Esophagus muscularis mucosa (tissue), 4 donors: ENCODE results near the gene TEFM. TPM values are rescaled to one million over a fixed set of nuclear protein-coding genes. Genes with fewer than 3 reads are reported as not detected.
A peak's percentile ranks its signal among the peaks of the same experiment; 100 is the strongest.

Experiments
- DNase-seq: peaks from one replicate; pipeline ENCODE4 v3.0.0-alpha.2; 2017; ENCODE audit errors: extremely low spot score
- H3K27ac ChIP-seq, 4 donors: fragments of 200-600 bp; sonication (generic); replicated peaks in 1 of 4; 1 replicate in 3 of 4; 2 replicates in 1 of 4; pipeline ENCODE4 v1.5.1; 2016 to 2019; ENCODE audit warnings: mild to moderate bottlenecking in 1 of 4
- H3K27me3 ChIP-seq, 4 donors: fragments of 200-600 bp; sonication (generic); one replicate each; pipeline versions ENCODE4 v1.5.1 to v1.6.0; 2016 to 2019
- H3K36me3 ChIP-seq, 4 donors: fragments of 200-600 bp; sonication (generic); one replicate each; pipeline ENCODE4 v1.5.1; 2016 to 2019
- H3K4me1 ChIP-seq, 4 donors: fragments of 200-600 bp; sonication (generic); one replicate each; pipeline ENCODE4 v1.5.1; 2016 to 2019
- H3K4me3 ChIP-seq, 4 donors: fragments of 200-600 bp; sonication (generic); 1 replicate in 2 of 4; 2 replicates in 2 of 4; pipeline ENCODE4 v1.5.1; 2016 to 2019; ENCODE audit warnings: mild to moderate bottlenecking in 4 of 4, moderate library complexity in 1 of 4
- H3K9me3 ChIP-seq, 4 donors: fragments of 200-600 bp; sonication (generic); 1 replicate in 3 of 4; 2 replicates in 1 of 4; pipeline ENCODE4 v1.5.1; 2016 to 2019
- EP300 ChIP-seq: sonication (generic); formaldehyde crosslinking; IDR thresholded peaks from one replicate; pipeline ENCODE4 v1.6.1; 2017; ENCODE audit warnings: antibody characterized with exemption
- POLR2A ChIP-seq: fragments of 450-650 bp; IDR thresholded peaks from one replicate; pipeline ENCODE4 v1.6.1; 2017; ENCODE audit warnings: antibody characterized with exemption, moderate library complexity, mild to moderate bottlenecking, low read depth
- POLR2AphosphoS5 ChIP-seq, 2 donors: sonication (generic); formaldehyde crosslinking; IDR thresholded peaks; one replicate each; pipeline ENCODE4 v1.6.1; 2017; ENCODE audit warnings: antibody characterized with exemption in 2 of 2
- WGBS: methylation state at CpG from one replicate; pipeline ENCODE4 v1.1.5; 2018; 5-methylcytosine and 5-hydroxymethylcytosine counted together
- intact Hi-C: fragments of 100-400 bp; cut with DNase I; formaldehyde crosslinking; loops from one replicate; pipeline ENCODE4 v1.15.1; 2023
- total RNA-seq, 4 donors: library from RNA; depleted of rRNA; stranded (reverse); fragments of >200 nt; gene quantifications; one replicate each; pipeline versions ENCODE4 v1.1.0 to v1.2.1, GENCODE V29; 2016
- TF ChIP-seq, protein P1 (sequence below), 3 experiments: fragments of 200-600 bp in 2 of 3; fragments of 450-650 bp in 1 of 3; sonication (generic) in 2 of 3; IDR thresholded peaks; one replicate each; pipeline ENCODE4 v1.5.1; 2017 to 2019; ENCODE audit warnings: antibody characterized with exemption in 3 of 3, mild to moderate bottlenecking in 2 of 3, moderate library complexity in 1 of 3

The TEFM gene
- total RNA-seq, 4 donors from 2014 or later: 5.0 to 7.0 (median 6.6) TPM

GRCh38 chr17:30908717-30909420, 2.8 kb upstream of the TEFM start:
- WGBS: 92% methylated on average over 3 of the region's 3 CpGs
- H3K27me3 ChIP-seq: no peaks in the 10 kb centered on the region
- intact Hi-C loops: loop anchor here (2.0 to 5.0 kb wide), 2 partner anchors 62 to 308 kb away; partner anchors contain the start of gene RNF135
- no peak overlapping the region for H3K4me3 ChIP-seq
- no peak overlapping the region for H3K27ac ChIP-seq
- no peaks in the 10 kb centered on the region for H3K9me3 ChIP-seq
- H3K36me3 ChIP-seq: peaks cover 0 to 5% (median 3%) of the 10 kb centered on the region in 4 donors
- peaks cover 14 to 31% (median 24%) of the 10 kb centered on the region in 4 donors for H3K4me1 ChIP-seq
- no peak for TF ChIP-seq EP300
- no peak for TF ChIP-seq POLR2A
- TF ChIP-seq, protein P1, sequence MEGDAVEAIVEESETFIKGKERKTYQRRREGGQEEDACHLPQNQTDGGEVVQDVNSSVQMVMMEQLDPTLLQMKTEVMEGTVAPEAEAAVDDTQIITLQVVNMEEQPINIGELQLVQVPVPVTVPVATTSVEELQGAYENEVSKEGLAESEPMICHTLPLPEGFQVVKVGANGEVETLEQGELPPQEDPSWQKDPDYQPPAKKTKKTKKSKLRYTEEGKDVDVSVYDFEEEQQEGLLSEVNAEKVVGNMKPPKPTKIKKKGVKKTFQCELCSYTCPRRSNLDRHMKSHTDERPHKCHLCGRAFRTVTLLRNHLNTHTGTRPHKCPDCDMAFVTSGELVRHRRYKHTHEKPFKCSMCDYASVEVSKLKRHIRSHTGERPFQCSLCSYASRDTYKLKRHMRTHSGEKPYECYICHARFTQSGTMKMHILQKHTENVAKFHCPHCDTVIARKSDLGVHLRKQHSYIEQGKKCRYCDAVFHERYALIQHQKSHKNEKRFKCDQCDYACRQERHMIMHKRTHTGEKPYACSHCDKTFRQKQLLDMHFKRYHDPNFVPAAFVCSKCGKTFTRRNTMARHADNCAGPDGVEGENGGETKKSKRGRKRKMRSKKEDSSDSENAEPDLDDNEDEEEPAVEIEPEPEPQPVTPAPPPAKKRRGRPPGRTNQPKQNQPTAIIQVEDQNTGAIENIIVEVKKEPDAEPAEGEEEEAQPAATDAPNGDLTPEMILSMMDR (IDR thresholded peaks at IDR 0.05): no peak
- TF ChIP-seq POLR2AphosphoS5 (IDR thresholded peaks at IDR 0.05): no peak
- no peak for DNase-seq

- TF ChIP-seq POLR2AphosphoS5 (IDR thresholded peaks at IDR 0.05) (no peak), POLR2A (no peak), EP300 (no peak)
- TF ChIP-seq, protein P1 (IDR thresholded peaks at IDR 0.05): no peak
- no peak for DNase-seq
- H3K36me3 ChIP-seq: peaks cover 0 to 32% (median 19%) of the 10 kb centered on the region in 4 donors
- H3K27me3 ChIP-seq: no peaks in the 10 kb centered on the region
- H3K9me3 ChIP-seq: no peaks in the 10 kb centered on the region
- H3K4me1 ChIP-seq: peaks cover 14 to 31% (median 24%) of the 10 kb centered on the region in 4 donors
- peak overlapping the region; percentile 58 to 89 (median 80) for H3K4me3 ChIP-seq
- peak overlapping the region; percentile 83 to 91 (median 89) for H3K27ac ChIP-seq
- intact Hi-C loops: loop anchor here (5.0 kb wide), 1 partner anchor 312 kb away; no protein-coding TSS in a partner anchor
- 1% methylated on average over 11 of the region's 11 CpGs for WGBS
Observed at GRCh38 chr17:30905742-30906100, 317 bp downstream of the TEFM start.

- WGBS: 88% methylated on average over 5 of the region's 5 CpGs
- Histone ChIP-seq H3K4me3 (no peak overlapping the region), H3K4me1 (no peaks in the 10 kb centered on the region), H3K36me3 (peaks cover 7 to 56% (median 41%) of the 10 kb centered on the region in 4 donors), H3K9me3 (no peaks in the 10 kb centered on the region), H3K27ac (no peak overlapping the region), H3K27me3 (no peaks in the 10 kb centered on the region)
- TF ChIP-seq, protein P1 (IDR thresholded peaks at IDR 0.05): no peak
- no peak for TF ChIP-seq POLR2A
- TF ChIP-seq POLR2AphosphoS5 (IDR thresholded peaks at IDR 0.05): no peak
- no peak for TF ChIP-seq EP300
- intact Hi-C loops: no loop called here
- DNase-seq: no peak
Observed at GRCh38 chr17:30897311-30897710, 8.7 kb downstream of the TEFM start.

- Histone ChIP-seq H3K4me1 (no peaks in the 10 kb centered on the region), H3K4me3 (no peak overlapping the region), H3K27ac (no peak overlapping the region), H3K9me3 (no peaks in the 10 kb centered on the region), H3K36me3 (peaks cover 7 to 28% (median 20%) of the 10 kb centered on the region in 4 donors), H3K27me3 (no peaks in the 10 kb centered on the region)
- WGBS: 91% methylated on average over 3 of the region's 3 CpGs
- TF ChIP-seq POLR2A: no peak
- no peak for TF ChIP-seq POLR2AphosphoS5 (IDR thresholded peaks at IDR 0.05)
- no peak for TF ChIP-seq EP300
- TF ChIP-seq, protein P1 (IDR thresholded peaks at IDR 0.05): no peak
- no peak for DNase-seq
- intact Hi-C loops: no loop called here
Observed at GRCh38 chr17:30894236-30894635, 11.8 kb downstream of the TEFM start.
